ENCODE measurements around the gene DENND2C.

DENND2C gene

GRCh38 chr1:114666954-114667353, 2.9 kb downstream of the DENND2C start:
- H3K27ac ChIP-seq = no peak overlapping the region
- TF ChIP-seq CTCF (conservative IDR thresholded peaks at IDR 0.05) (no peak), ZFX (IDR thresholded peaks at IDR 0.05) (no peak)

- TF ChIP-seq CTCF (conservative IDR thresholded peaks at IDR 0.05) (no peak), ZFX (IDR thresholded peaks at IDR 0.05) (no peak)
- no peak overlapping the region for H3K27ac ChIP-seq
These were observed 9.6 kb downstream of the DENND2C start for GRCh38 chr1:114660238-114660637.

- TF ChIP-seq ZFX (IDR thresholded peaks at IDR 0.05) (no peak), CTCF (conservative IDR thresholded peaks at IDR 0.05) (no peak)
- H3K27ac ChIP-seq = no peak overlapping the region
These were observed 18.0 kb downstream of the DENND2C start for GRCh38 chr1:114651893-114652292.

- TF ChIP-seq CTCF (conservative IDR thresholded peaks at IDR 0.05) (no peak), ZFX (IDR thresholded peaks at IDR 0.05) (no peak)
- no peak overlapping the region for H3K27ac ChIP-seq
These were observed 21.3 kb downstream of the DENND2C start for GRCh38 chr1:114648503-114648902.

GRCh38 chr1:114641377-114641776, 28.5 kb downstream of the DENND2C start:
- no peak for TF ChIP-seq ZFX (IDR thresholded peaks at IDR 0.05)
- TF ChIP-seq CTCF (conservative IDR thresholded peaks at IDR 0.05) = no peak
- H3K27ac ChIP-seq = no peak overlapping the region

- TF ChIP-seq ZFX (IDR thresholded peaks at IDR 0.05) (no peak), CTCF (conservative IDR thresholded peaks at IDR 0.05) (no peak)
- H3K27ac ChIP-seq = no peak overlapping the region
These were observed 30.9 kb downstream of the DENND2C start for GRCh38 chr1:114638910-114639309.

- TF ChIP-seq CTCF (conservative IDR thresholded peaks at IDR 0.05) (no peak), ZFX (IDR thresholded peaks at IDR 0.05) (no peak)
- no peak overlapping the region for H3K27ac ChIP-seq
These were observed 37.4 kb downstream of the DENND2C start for GRCh38 chr1:114632427-114632826.

All from C4-2B (cell line).